TTC549 (cell line): Measurements from ENCODE around the gene MXRA7.
"Not testable (repeated sequence)": the region's sequence is repeated elsewhere in the genome, so short reads cannot be mapped to it uniquely, and the experiment has no call there.

ENCODE experiments used
- FAIRE-seq: peaks from 2 replicates; lab custom pipeline; 2012; peaks lifted over from hg19 to GRCh38; lab: Jason Lieb, UNC

Gene MXRA7, protein sequence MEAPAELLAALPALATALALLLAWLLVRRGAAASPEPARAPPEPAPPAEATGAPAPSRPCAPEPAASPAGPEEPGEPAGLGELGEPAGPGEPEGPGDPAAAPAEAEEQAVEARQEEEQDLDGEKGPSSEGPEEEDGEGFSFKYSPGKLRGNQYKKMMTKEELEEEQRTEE

DNA sequence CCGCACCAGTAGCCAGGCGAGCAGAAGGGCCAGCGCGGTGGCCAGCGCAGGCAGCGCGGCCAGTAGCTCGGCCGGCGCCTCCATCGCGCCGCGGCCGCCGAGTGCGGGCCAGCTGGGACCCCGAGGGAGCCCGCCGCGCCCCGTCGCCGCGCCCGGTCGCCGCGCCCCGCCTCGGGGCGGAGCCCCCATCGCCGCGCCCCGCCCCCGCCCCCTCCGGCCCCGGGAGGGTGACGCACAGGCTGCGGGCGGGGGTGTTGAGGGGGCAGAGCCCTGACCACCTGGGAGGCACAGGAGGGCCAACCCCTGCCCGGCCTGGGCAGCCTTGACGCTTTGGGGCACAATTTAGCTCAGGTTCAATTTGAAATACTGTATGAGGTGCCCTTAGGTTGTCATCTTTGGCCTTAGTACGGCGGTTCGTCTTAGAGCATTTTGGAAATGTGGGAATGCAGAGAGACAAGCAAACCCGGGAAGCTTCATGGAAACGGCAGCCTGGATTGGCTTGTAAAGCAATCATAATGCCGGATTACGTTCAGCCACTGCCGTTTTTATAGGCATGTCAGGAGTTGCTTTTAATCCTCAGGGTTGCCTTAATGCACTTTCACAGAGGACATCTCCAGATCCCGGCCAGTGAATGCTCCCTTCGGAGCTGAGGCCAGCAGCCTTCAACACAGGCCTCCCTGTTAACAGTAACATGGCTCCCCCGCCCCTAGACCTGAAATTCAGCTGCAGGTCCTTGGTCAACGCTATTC is at the start of gene MXRA7:
Gene MXRA7, minus strand, starts transcription at position 103 of the 749 bp plus-strand sequence. Its CDS starts 19 bp downstream, at position 84.
- FAIRE-seq, result no peak

DNA sequence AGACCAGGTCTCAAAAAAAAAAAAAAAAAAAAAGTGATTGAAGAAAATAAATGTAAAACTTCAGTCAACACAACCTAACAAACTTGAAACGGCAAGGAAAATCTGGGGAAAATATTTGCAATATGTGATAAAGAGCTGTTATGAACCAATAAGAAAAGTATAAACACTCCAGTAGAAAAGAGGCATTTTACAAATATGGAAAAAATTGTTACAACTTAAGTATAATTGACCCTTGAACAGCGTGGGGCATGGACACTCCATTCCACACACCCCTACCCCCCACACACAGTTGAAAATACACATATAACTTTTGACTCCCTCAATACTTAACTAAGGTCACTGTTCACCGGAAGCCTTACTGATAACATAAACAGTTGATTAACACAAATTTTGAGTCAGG is 47.8 kb upstream of the MXRA7 start:
- no peak for FAIRE-seq

DNA sequence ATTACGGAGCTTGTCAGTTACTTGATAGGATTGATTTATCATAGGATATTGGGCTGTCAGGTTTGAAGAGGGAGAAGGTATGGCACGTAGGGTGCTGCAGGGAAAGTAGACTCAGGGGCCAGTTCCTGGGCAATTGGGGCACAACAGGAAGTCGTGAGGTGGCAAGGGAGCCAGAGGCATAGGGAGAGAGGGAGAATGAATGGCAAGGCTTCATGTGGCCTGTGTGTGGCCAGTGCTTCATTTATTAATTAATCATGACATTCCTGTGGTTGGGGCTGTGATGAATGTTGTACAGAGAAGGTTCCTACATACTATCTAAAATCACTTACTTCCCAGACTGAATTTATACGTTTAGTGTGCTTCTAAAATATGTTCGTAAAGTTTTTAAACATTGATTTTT is 46.5 kb upstream of the MXRA7 start:
- FAIRE-seq, result no peak

DNA sequence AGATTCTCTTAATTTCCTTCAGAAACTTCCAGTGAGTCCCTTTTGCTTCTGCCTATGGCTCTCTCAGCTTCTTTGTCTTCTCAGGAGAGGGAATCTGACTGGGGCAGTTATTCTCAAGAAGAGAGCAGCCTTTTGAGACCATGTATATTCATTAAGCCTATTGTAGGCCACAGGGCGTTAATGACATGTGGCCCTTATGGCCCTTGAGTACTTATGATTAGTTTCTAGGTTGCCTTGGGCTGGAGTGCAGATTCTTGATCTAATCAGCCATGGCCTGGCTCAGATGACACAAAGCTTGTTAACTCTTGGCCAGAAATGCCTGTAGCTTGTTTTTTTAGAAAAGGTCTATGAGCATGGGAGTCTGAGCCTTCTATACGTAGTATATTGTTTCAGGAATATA is 44.5 kb upstream of the MXRA7 start:
- FAIRE-seq, result no peak

DNA sequence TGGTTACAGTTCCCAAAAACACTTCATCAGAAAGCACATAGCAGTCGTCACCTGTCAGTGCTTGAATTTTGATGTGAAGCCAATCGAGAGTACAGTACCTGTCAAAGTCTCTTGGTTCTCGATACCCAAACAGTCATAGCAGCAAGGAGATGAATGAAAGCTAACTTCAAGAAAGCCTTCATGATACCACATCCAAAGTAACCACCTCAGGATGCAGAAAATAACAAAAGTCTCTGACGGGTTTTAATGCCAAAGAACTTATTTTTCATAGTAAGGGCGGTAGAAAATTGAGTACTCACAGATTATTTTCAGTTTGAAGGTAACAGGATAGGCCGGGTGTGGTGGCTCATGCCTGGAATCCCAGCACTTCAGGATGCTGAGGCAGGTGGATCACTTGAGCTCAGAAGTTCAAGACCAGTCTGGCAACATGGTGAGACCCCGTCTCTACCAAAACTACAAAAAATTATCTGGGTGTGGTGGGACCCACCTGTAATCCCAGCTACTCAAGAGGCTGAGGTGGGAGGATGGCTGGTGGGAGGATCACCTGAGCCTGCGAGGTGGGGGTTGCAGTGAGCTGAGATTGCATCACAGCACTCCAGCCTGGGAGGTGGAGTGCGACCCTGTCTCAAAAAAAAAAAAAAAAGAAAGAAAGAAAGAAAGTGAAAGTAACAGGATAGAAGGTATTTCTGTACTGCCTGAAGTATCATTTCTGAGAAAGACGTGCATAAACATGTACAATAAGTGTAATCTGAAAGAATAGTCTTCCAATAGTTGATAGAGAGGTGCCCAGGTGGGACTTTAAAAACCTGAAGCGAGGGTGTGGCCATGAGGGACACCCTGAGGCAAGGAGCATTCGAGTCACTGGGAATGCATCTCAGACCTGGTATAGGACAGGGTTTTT is 42.5 kb upstream of the MXRA7 start:
- no peak for FAIRE-seq

DNA sequence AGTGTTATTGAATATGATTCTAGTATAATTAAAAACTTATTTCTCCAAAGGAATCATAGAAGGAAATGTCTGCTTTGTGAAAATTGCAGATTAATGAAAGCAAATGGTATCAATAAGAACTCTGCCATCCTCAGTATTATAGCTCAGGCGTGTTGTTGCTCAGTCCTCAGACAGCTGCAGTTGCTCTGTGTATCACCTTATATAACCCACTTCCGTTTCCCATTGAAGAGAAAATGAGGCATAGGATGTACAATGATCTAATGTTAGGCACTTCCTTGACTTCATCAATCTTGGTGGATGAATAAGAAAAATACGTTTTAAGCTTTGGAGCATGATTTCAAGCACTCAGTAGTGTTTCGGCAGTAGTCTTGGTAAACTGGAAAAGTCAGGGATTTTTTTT is 41.2 kb upstream of the MXRA7 start:
- no peak for FAIRE-seq

DNA sequence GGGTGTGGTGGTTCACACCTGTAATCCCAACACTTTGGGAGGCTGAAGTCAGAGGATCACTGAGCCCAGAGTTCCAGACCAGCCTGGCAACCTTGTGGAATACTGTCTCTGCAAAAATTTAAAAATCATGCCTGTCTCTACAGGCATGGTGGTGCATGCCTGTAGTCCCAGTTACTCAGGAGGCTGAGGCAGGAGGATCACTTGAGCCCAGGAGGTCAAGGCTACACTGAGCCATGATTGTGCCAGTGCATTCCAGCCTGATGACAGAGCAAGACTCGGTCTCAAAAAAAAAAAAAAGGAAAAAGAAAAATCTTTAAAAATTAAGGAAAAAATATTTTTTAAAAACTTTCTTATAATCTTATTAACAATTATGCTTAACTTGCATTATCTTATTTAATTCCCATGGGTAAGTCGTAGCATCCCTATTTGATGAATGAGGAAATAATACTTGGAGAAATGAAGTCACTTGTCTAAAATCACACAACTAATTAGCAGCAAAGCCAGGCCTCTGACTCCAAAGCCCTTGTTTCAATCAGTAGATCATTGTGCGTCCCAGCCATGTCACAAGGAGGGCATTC is 40.7 kb upstream of the MXRA7 start:
- FAIRE-seq, result no peak

DNA sequence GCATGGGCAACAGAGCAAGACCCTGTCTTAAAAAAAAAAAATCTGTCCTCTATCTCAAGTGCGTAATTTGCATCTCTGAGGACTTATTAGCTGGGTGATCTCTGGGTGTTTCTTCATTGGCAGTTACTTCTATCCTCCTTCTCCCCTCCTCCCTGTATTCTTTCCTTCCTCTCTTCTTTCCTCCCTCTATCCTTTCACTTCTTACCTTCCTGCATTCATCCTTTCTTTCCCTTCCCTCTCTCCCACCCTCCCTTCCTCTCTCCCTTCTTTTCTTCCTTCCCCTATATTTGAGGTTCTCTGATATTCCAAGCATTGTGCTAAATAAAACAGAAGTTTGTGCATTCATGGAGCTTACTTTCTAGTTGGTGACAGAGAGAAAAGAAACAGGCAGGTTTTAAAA is 37.9 kb upstream of the MXRA7 start:
- no peak for FAIRE-seq

DNA sequence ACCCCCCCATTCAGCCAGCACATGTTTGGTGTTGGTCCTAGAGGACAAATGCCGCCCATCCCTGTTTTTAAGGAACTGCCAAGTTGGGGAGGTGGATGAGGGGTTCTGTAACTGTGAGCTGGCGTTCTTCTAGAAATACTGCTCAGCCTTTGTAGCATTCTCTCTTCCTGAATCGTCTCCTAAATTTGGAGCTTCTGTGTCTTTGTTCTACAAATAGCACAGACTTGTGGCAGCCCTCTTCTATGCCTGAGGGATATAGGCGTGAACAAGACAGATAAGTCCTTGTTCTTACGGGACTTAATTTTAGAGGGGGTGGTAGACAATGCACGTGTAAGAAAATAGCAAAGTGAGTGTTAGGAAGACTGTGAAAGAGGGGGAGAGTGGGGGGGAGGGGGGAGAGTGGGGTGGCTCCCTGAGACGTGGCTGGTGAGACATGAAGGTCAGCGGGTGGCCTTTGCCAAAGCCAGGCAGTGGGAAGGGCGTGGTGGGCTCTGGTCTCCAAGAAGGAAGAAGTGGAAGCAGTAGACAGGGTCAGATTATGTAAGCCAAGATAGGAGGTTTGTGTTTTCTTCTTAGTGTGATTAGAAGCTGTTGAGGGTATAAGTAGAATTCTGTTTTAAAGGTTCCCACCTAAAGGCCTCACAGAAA is 37.1 kb upstream of the MXRA7 start:
- FAIRE-seq, result no peak

DNA sequence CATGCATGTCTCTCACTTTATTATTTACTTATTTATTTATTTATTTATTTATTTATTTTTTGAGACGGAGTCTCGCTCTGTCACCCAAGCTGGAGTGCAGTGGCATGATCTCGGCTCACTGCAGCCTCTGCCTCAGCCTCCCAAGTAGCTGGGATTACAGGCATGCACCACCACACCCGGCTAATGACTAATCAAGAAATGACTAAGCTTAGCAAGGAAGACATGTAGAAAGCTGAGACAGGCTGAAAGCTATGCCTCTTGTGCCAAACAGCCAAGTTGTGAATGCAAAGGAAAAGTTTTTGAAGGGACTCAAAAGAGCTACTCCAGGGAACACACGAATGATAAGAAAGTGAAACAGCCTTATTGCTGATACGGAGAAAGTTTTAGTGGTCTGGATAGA is 35.0 kb upstream of the MXRA7 start:
- not testable (repeated sequence) for FAIRE-seq

DNA sequence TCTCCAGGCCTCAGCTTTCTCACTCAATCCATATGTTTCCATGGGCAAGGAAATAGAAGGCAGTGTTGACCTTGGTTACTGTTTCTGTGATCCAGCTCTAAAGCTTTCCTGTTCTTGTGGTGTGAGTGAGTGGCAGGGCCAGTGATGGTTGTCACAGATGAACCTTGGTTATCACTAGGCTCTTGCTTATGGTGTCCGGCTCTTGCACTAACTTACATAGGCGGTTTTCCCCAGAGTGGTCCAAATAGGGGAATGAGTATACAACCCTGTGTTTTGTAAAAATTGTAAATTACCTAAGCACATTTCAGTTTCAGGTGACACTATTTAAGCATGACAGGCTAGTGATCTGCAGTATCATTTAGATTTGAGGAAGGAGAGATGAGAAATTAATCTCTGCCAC is 34.0 kb upstream of the MXRA7 start:
- FAIRE-seq, result no peak

DNA sequence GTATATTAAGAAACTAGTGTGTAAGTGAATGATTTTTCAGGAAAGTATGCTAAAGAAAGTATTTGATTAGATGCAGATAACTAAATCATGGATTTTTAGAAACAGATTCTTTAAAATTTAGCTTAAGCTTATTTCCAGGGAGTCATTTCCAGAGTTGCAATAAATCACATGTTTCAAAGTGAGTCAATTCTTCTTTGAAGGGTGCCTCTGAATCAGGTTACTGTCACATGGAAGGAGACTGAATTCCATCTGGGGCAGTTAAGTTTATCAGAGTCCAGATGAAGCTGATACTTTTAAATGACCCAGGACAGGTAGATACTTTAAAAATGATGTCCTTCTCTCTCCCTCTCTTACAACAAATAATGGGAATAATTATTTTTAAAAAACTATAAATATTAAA is 32.2 kb upstream of the MXRA7 start:
- FAIRE-seq, result no peak

DNA sequence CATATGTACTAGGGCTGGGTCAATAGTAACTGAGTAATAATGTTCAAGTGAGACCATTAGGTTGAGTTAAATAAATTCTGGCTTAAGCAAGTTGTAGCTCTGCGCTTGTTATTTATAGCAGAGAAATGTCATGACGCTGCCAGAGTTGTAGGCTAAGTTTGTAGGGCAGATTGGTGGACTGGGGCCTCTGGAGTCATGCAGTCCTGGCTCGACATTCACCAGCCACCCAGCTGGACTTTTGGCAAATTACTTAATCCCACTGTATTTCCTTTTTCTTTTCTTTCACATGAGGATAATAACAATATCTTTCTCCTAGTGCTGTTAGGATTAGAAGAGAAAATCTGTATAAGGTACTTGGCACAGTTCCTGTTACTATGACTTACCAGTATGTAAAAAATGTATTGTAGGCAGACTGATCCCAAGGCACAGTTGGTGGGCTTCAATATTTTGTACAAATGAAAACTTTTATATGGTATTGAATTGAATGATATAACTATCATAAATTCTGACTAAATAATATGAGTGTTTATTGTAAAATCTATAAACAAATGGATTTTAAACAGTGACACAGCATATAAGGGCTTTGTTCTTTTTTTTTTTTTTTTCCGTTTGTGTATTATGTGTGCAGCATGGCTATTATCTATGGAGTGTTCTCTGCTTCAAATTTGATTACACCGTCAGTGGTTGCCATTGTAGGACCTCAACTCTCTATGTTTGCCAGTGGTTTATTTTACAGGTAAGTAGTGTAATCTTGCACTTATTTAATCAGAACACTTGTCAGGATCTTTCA is 29.8 kb upstream of the MXRA7 start:
- no peak for FAIRE-seq

DNA sequence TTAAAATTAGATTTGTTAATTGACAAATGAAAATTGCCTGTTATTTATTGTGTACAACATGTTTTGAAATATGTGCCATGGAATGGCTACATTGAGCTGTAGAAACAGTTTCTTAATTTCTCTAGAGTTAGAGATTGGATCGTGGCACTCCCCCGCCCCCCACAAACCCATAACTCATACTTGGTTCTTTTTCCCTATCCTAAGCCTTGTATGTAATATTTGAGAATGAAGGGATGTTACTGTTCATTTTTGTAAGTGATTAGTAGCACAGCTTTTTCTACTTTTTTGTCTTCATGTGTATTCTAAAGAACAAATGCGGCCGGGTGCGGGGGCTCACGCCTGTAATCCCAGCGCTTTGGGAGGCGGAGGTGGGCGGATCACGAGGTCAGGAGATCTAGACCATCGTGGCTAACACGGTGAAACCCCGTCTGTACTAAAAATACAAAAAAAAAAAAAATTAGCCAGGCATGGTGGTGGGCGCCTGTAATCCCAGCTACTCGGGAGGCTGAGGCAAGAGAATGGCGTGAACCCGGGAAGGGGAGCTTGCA is 28.9 kb upstream of the MXRA7 start:
- not testable (repeated sequence) for FAIRE-seq

DNA sequence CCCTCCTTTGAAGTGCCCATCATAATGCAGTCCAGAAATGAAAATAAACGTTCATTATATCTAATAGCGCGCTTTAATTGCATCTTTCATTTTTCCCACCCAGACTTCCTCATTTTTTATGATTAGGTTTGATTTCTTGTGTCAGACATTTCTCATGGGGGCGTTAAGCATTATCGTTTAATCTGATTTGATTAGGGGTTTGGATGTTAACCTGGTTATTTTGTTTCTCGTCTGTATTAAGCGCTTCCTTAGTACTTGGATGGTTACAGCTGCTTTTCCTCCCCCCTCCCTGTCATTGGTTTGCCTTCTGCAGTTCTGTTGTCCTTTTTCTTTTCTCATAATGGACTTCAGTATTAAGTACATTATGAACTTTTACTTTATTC is 27.7 kb upstream of the MXRA7 start:
- no peak for FAIRE-seq

DNA sequence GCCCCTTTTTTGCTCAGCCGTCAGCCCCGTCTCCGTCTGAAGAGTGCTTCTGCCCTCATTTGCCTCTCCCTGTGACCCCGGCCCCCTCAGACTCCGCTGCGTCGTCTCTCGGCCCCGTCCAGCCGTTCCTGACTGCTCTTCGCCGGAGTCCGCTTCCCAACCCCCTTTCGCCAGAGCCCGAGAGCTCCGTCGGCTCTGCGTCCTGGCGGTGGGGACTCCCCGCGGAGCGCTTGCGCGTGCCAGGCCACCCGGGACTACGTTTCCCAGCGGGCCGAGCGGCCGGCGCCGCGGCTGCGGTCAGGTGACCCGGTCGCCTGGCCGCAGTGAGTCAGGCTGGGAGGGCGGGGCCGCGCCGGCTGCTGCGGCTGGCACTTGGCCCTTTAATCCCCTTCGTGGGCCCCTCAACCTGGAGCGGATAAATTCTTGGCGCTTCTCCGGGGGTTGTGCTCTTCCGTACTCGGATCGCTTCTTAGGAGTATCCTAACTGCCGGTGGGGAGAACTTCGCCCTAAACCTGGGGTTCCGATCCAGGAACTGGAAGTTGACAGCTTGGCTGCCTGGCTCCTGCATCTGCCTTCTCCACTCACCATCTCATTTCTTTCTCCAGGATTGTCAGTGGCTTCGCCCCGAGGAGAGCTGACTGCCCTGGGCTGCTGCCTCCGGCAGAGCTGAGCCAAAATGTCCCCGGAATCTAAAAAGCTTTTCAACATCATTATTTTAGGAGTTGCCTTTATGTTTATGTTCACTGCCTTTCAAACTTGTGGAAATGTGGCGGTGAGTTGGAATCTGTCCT is 27.1 kb upstream of the MXRA7 start, which contains the start of gene MFSD11:
Gene MFSD11, plus strand, starts transcription at position 444 of the 792 bp plus-strand sequence. Its CDS starts 234 bp downstream, at position 678.
- FAIRE-seq, result no peak

DNA sequence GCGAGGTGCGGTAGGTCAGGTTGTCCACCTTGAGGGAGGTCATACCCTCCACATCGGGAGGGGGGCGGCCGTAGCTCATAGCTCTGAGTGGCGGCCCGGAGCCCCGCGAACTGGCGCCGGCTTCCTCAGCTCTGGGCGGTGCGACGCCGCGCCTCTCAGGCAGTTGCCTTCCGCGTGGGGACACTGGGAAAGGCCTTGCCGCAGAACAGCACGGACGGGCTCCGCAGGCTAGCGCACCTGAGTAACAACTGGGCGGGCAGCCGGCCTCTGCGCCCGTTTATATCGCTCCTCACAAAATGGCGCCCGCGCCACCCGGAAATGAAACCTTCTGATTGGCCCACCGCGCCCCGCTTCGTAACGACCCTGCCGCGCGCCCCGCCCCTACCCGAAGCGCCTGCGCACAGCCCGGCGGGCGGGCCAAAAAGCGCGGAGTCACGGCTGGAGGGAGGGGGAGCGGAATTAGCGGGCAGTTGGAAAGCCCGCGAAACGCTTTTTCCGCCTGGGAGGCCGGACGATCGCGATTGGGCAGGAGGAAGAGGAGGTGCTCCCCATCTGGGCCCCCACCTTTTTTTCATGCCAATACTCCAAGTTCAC is 26.4 kb upstream of the MXRA7 start, which contains the start of gene SRSF2:
Gene SRSF2, minus strand, starts transcription at position 250 of the 594 bp plus-strand sequence. Its CDS starts 171 bp downstream, at position 79.
- FAIRE-seq, result peak; percentile 81

DNA sequence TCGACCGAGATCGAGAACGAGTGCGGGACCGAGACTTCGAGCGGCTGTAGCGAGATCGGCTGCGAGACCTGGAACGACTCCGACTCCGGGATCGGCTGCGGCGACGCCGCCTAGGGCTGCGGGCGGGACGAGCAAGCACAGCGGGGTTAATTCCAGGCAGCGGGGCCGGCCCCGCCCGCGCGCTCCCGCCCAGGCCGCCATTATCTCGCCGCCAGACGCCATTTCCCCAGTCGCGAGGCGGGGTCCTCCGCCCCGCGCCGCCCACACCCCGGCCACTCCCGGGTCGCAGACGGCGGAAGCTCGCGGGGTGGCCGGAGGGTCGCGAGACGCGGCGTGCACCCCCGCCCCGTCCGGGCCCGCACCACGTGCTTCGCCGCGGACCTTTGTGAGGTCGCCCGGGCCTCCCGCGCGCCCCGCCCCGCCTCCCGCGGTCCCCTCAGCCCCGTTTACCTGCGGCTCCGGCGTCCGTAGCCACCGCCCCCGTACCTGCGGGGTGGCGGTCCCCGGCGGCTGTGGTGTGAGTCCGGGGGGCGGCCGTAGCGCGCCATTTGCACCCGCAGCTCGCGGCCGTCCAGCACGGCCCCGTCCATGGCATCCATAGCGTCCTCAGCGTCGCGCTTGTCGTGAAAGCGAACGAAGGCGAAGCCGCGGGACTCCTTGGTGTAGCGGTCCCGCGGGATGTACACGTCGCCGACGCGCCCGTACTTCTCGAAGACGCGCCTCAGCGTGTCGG is 25.8 kb upstream of the MXRA7 start:
- FAIRE-seq, result no peak
